Stimulated activated CD4-positive, alpha-beta T cell treated with anti-CD3 and anti-CD28 coated beads, TNF-alpha, amount 100 ng/mL, for 48 hours (primary cell): ENCODE measurements around the gene BBS12.

Experiments used
- DNase-seq, 3 donors: peaks; one replicate each; pipeline ENCODE4 v3.0.0-alpha.2; 2020; ENCODE audit warnings: low read depth in 3 of 3

BBS12 gene

GRCh38 chr4:122732329-122733026 is at the start of gene BBS12:
Gene BBS12 (plus strand): TSS chr4:122732704. CDS start chr4:122741893, 9,189 bp downstream.
- peak; percentile 97 to 98 (median 98) for DNase-seq

- DNase-seq, result no peak
Observed at GRCh38 chr4:122686691-122687090, 45.8 kb upstream of the BBS12 start.

DNA sequence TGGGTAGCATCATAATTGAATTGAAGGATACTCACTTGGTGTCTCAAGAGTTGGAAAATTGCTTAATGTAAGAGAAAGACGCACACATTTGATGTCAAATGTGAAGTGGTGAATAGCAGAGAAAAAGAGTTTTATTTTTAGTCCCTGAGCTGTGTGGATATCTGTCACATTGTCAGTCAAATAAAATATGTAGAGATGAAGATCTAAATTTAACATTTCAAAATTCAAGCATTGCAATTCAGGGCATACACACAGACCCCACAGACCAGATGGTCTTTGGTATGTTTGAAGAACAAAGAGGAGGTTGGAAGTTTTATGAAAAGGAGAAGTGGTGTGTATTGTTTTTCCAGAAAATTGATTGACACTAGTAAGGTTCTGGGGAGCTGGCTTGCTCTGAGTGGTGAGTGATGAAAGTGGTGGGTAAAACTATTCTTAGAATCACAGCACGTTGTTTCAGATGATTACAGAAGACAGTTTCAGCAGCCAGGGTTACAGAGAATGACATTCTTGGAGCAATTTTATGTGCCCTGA is 44.9 kb upstream of the BBS12 start:
- DNase-seq, result no peak

DNA sequence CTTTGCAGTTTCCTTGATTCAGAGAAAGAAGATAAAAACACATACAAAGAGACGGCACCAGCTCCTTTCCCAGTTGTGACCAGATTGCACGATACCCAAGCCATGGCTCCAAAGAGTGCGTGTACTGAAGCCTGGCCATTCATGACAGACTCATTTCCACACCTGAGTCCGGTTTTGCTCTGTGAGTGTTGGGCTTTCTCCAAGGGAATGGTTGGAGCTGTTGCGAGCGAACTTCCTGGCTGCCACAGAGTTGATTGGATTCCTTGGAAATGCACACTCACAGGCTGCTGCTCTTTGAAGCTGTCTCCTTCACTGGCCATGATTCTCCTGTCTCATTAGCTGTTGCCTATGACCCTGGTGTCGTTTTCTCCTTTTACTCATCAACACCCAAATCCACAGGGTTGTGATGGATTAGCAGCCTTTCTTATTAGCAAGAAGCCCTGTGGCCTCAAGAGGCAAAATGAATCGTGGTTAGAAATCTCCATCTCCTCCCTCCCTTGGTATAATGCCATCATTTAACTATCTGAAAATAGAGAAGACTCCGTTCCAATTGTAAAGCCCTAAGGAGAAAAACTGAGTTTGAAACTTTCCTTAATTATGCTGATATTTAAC is 43.9 kb upstream of the BBS12 start:
- DNase-seq, result no peak

DNA sequence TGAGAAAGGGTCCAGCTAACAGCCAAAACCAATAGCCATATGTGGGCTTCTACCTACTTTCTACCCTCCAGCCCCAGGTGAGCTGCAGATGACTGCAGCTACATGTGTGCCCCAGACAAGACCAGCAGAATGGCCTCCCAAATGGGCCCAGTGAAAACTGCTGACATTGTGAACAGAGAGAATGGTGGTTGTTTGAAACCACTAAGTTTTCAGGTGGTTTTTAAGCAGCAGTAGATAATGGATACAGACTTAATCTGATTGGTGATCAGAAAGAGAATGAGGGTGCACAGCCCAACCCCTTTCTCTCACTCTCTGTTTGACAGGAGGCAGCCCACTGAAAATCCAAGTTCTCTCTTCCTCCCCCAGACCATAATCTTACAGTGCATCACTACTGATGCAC is 42.5 kb upstream of the BBS12 start:
- no peak for DNase-seq

DNA sequence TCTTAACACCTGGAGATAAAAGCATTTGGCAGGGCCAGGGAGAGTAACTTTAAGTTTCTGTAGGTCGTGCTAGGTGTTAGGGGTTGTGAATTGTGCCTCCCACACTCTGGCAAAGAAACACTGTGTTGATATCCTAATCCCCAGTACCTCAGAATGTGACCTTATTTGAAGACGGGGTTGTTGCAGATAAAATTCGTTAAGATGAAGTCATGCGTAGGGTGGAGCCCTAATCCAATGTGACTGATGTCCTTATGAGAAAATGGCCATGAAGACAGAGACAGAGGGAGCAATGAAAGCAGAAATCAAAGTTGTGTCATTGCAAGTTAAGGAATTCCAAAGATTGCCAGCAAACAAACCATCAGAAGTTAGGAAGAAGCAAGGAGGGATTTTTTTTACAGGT is 40.5 kb upstream of the BBS12 start:
- no peak for DNase-seq

GRCh38 chr4:122692641-122693520 is 39.6 kb upstream of the BBS12 start:
- DNase-seq, result no peak

DNA sequence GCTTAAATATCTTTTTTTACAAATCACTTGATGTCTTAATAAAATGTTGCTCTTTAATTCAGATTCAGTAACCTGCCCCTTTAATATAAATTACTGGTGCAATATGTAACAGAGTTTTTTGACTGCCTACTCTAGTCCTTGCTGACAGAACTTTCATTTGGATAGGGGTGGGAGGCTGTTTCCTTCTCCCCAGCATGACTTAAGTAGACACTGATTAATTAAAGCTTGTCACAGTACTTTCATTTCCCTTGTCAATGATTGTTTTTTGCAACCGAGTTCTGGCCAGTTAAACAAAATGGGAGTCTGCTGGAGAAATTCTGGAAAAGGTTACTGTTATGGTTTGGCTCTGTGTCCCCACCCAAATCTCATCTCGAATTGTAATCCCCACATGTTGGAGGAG is 37.3 kb upstream of the BBS12 start:
- no peak for DNase-seq

DNA sequence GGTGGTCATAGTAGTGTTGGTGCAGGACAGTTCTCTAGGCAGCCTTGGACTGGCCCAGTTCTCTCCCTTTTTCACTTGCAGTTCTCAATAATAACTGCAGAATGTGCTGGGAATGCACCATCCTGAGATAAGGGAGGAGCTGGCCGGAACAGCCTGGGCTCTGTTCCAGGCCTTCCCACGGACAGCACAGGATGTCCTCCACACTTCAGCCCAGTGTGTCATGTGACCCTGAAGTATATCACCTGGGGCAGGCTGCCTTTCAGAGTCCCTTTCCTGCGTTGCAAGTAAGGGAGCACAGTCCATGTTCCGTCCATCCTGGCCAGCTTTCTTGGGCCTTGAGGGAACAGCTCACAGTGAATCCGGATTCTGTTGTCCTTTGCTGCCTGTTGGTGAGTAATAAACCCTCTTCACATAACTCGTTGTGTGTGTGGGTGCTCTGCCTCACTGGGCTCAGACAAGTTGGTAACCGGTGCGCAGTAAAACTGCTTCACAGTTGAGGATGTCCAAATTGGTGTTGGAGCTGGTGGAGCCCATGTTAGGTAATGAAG is 32.3 kb upstream of the BBS12 start:
- no peak for DNase-seq

DNA sequence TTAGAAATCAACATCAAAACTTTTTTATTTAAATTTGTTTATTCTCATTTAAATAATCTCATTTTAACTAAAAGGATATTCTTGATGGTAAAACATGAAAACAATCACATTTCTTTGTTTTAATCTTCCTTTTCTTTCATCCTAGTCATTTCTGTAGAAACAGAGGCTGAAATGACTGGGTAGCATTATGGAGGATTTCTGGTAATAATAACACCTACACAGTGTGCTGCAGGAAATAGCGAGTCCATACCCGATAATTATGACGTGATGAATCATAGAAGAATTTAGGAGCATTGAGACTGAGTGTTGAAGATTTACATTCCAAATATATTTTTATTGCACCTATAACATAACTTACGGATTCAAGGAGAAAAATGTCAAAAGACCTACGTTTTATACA is 31.4 kb upstream of the BBS12 start:
- no peak for DNase-seq

- no peak for DNase-seq
Observed at GRCh38 chr4:122701965-122702364, 30.5 kb upstream of the BBS12 start.

DNA sequence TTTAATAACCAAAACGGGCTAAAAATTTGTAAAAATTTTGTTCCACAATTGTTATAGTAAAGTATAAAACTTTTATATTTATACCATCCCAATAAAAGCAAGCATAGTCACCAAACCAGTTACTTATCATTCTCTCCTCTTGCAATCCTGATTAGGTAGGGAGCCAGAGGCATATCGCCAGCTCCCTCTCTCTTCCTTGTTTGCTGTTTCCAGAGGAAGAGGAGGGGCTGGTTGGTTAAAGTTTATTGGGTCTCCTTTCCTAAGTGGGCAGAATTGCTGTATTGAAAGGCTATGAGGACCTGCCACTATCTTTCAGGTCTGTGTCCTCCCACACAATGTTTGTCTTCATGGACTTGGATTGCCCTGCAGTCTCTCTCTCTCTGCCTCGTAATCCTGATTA is 29.6 kb upstream of the BBS12 start:
- DNase-seq, result no peak

GRCh38 chr4:122703868-122704267 is 28.6 kb upstream of the BBS12 start:
- DNase-seq, result no peak

DNA sequence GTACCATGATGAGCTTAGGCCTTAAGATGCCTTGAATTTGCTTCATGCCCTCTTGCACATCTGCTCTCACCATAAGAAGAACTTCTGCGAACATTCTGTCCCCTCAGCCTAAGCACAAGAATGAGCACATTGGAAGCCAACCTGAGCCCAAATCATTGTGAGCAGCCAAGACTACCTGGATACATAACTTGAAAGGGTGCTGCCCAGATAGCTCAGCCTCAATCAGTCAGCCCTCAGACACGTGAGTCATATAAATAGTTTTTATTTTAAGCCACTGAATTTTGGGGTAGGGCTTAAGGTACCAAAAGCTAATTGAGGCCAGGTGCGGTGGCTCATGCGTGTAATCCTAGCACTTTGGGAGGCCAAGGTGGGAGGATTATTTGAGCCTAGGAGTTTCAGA is 27.5 kb upstream of the BBS12 start:
- DNase-seq, result no peak

GRCh38 chr4:122705547-122706117 is 26.9 kb upstream of the BBS12 start:
- DNase-seq, result no peak

- no peak for DNase-seq
Observed at GRCh38 chr4:122706511-122706910, 26.0 kb upstream of the BBS12 start.

- no peak for DNase-seq
Observed at GRCh38 chr4:122707497-122707896, 25.0 kb upstream of the BBS12 start.

- no peak for DNase-seq
Observed at GRCh38 chr4:122709236-122709635, 23.3 kb upstream of the BBS12 start.

- peak in 1 of 3 donors; percentile 54 for DNase-seq
Observed at GRCh38 chr4:122710434-122711308, 21.8 kb upstream of the BBS12 start.

GRCh38 chr4:122711919-122712318 is 20.6 kb upstream of the BBS12 start:
- no peak for DNase-seq

GRCh38 chr4:122712782-122713181 is 19.7 kb upstream of the BBS12 start:
- DNase-seq, result no peak
